Activated naive CD8-positive, alpha-beta T cell treated with anti-CD3 and anti-CD28 coated beads for 36 hours (primary cell): Measurements from ENCODE around the gene BIN2. TPM values are rescaled to one million over a fixed set of nuclear protein-coding genes. Genes with fewer than 3 reads are reported as not detected.

Experiments
- DNase-seq: peaks from one replicate; pipeline ENCODE4 v3.0.0; 2021
- H3K27ac Mint-ChIP-seq: one replicate; pipeline ENCODE4 v1.8.0; 2022; ENCODE audit warnings: mild to moderate bottlenecking, moderate library complexity, mixed read lengths
- H3K27me3 Mint-ChIP-seq: one replicate; pipeline ENCODE4 v1.8.0; 2022; ENCODE audit warnings: mild to moderate bottlenecking, mixed read lengths
- H3K36me3 Mint-ChIP-seq: one replicate; pipeline ENCODE4 v1.8.0; 2021; ENCODE audit warnings: mild to moderate bottlenecking, mixed read lengths
- H3K4me1 Mint-ChIP-seq: one replicate; pipeline ENCODE4 v1.8.0; 2021; ENCODE audit warnings: mixed read lengths
- H3K4me3 Mint-ChIP-seq: one replicate; pipeline ENCODE4 v1.8.0; 2022; ENCODE audit warnings: mild to moderate bottlenecking, moderate library complexity, mixed read lengths
- H3K9me3 Mint-ChIP-seq: one replicate; pipeline ENCODE4 v1.8.0; 2022; ENCODE audit warnings: mixed read lengths
- total RNA-seq, 2 experiments: library from RNA; stranded (reverse); gene quantifications; one replicate each; pipeline ENCODE4 v1.2.3, GENCODE V29; 2021

Gene BIN2
- total RNA-seq, 2 experiments from 2014 or later = 32.0 to 34.2 TPM

- Mint-ChIP-seq H3K9me3 (no peaks in the 10 kb centered on the region), H3K27me3 (no peaks in the 10 kb centered on the region), H3K4me3 (peak overlapping the region; percentile 93), H3K4me1 (peaks cover 40% of the 10 kb centered on the region), H3K27ac (no peak overlapping the region), H3K36me3 (peaks cover 48% of the 10 kb centered on the region)
- no peak for DNase-seq
Observed at GRCh38 chr12:51240971-51241370, 83.0 kb downstream of the BIN2 start.

- DNase-seq = peak; percentile 95
- Mint-ChIP-seq H3K9me3 (no peaks in the 10 kb centered on the region), H3K27me3 (no peaks in the 10 kb centered on the region), H3K27ac (peak within 1 kb of the TSS; percentile 97), H3K4me3 (peak within 1 kb of the TSS; percentile 93), H3K36me3 (peaks cover 30% of the 10 kb centered on the region), H3K4me1 (peaks cover 29% of the 10 kb centered on the region)
Observed at GRCh38 chr12:51238510-51239334, 85.3 kb downstream of the BIN2 start, which contains the start of gene DAZAP2. Gene DAZAP2 (plus strand): TSS chr12:51238826. CDS start chr12:51238908, 82 bp downstream.

GRCh38 chr12:51238037-51238509 lies 85.9 kb downstream of the BIN2 start:
- Mint-ChIP-seq H3K36me3 (peaks cover 29% of the 10 kb centered on the region), H3K9me3 (no peaks in the 10 kb centered on the region), H3K4me1 (peaks cover 28% of the 10 kb centered on the region), H3K4me3 (peak overlapping the region; percentile 93), H3K27ac (peak overlapping the region; percentile 97), H3K27me3 (no peaks in the 10 kb centered on the region)
- DNase-seq = no peak

GRCh38 chr12:51234530-51234929 lies 89.4 kb downstream of the BIN2 start:
- peaks cover 4% of the 10 kb centered on the region for H3K36me3 Mint-ChIP-seq
- peaks cover 7% of the 10 kb centered on the region for H3K4me1 Mint-ChIP-seq
- no peak overlapping the region for H3K4me3 Mint-ChIP-seq
- no peak for DNase-seq
- no peaks in the 10 kb centered on the region for H3K9me3 Mint-ChIP-seq
- no peaks in the 10 kb centered on the region for H3K27me3 Mint-ChIP-seq
- H3K27ac Mint-ChIP-seq = no peak overlapping the region

GRCh38 chr12:51232642-51233041 lies 91.3 kb downstream of the BIN2 start:
- Mint-ChIP-seq H3K4me3 (no peak overlapping the region), H3K4me1 (no peaks in the 10 kb centered on the region), H3K27me3 (no peaks in the 10 kb centered on the region)

More at GRCh38 chr12:51232642-51233041, 91.3 kb downstream of the BIN2 start:
- H3K36me3 Mint-ChIP-seq = no peaks in the 10 kb centered on the region
- DNase-seq = no peak
- no peak overlapping the region for H3K27ac Mint-ChIP-seq
- no peaks in the 10 kb centered on the region for H3K9me3 Mint-ChIP-seq

Other genes with a start within 250 kb of the BIN2 start
- 10 to 100 TPM; 10.5 to 10.9 TPM for gene CSRNP2, start 240.6 kb downstream of the BIN2 start, total RNA-seq
- 10 to 100 TPM; 32.3 to 33.4 TPM for gene TFCP2, start 151.0 kb downstream of the BIN2 start, total RNA-seq
- 1 to 10 TPM; 6.5 to 6.9 TPM for gene POU6F1, start 106.1 kb downstream of the BIN2 start, total RNA-seq
- gene DAZAP2, start 85.3 kb downstream of the BIN2 start, total RNA-seq = 10 to 100 TPM; 94.2 to 95.4 TPM
- gene SMAGP, start 53.8 kb downstream of the BIN2 start, total RNA-seq = 1 to 10 TPM in 1 of 2 experiments, under 1 TPM in 1; 0.64 to 1.3 TPM
- not detected for gene CELA1, start 22.5 kb upstream of the BIN2 start, total RNA-seq
- 10 to 100 TPM; 19.0 to 19.9 TPM for gene GALNT6, start 67.2 kb upstream of the BIN2 start, total RNA-seq
- gene SLC4A8, start 100.7 kb upstream of the BIN2 start, total RNA-seq = 1 to 10 TPM; 1.3 to 2.1 TPM